GM18873 (cell line): ENCODE data around the gene TYSND1.
"Not testable (repeated sequence)": the region's sequence is repeated elsewhere in the genome, so short reads cannot be mapped to it uniquely, and the experiment has no call there.

Experiments
- ATAC-seq: cut with Tn5 transposase; IDR thresholded peaks from one replicate; pipeline ENCODE4 v1.9.1; 2021; ENCODE audit warnings: mild to moderate bottlenecking, moderate library complexity, moderate number of reproducible peaks; ENCODE audit not compliant: unreplicated experiment, low FRiP score

The TYSND1 gene

DNA sequence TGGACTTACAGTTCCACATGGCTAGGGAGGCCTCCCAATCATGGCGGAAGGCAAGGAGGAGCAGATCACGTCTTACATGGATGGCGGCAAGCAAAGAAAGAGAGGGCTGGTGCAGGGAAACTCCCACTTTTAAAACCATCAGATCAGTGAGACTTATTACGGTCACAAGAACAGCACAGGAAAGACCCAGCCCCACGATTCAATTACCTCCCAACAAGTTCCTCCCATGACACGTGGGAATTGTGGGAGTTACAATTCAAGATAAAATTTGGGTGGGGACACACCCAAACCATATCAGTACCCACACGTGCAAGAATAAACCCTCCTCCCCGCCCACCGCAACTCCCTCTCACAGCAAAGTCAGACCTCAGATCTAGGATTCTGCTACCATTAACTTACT is 9.4 kb downstream of the TYSND1 start:
- ATAC-seq: no peak

- no peak for ATAC-seq
These were observed 10.8 kb downstream of the TYSND1 start for GRCh38 chr10:70135684-70136083.

- no peak for ATAC-seq
These were observed 11.5 kb downstream of the TYSND1 start for GRCh38 chr10:70135046-70135445.

GRCh38 chr10:70132098-70133029 is 14.1 kb downstream of the TYSND1 start, which contains the start of gene AIFM2:
Gene AIFM2, minus strand, starts transcription at chr10:70132825. Its CDS starts 8,741 bp downstream, at chr10:70124084.
- no peak for ATAC-seq

- no peak for ATAC-seq
These were observed 15.0 kb downstream of the TYSND1 start for GRCh38 chr10:70131560-70131937.

DNA sequence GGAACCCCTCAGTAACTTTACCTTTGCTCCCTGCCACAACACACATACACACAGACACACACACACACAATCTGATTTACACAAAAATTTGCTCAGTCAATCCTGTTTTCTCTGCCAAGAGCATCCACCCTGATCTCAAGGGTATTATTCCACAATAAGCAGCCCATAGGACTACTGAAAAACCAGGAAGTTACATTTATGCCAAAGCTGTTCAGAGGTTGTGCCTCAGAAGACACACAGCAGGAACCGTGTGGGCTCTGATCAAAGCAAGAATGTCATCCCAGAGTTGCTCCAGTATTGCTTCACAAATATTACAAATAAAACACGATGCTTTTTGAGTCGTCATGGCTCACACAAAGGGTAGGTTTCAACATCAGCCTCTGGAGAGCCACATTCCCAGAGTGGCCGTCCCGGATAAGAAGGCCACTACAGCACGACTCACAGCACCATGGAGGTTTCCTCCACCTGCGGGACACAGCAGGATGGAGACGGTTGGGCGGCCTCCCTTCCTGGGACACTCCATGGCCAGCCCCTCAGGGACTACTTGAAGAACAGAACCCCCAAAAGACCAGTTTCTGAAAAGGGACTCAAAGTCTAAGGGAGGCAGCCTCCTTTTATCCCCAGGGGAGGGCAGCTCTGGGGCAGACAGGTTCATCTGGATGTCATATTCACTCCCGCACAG is 15.5 kb downstream of the TYSND1 start:
- ATAC-seq: no peak

- ATAC-seq: no peak
These were observed 19.7 kb downstream of the TYSND1 start for GRCh38 chr10:70126700-70127395.

DNA sequence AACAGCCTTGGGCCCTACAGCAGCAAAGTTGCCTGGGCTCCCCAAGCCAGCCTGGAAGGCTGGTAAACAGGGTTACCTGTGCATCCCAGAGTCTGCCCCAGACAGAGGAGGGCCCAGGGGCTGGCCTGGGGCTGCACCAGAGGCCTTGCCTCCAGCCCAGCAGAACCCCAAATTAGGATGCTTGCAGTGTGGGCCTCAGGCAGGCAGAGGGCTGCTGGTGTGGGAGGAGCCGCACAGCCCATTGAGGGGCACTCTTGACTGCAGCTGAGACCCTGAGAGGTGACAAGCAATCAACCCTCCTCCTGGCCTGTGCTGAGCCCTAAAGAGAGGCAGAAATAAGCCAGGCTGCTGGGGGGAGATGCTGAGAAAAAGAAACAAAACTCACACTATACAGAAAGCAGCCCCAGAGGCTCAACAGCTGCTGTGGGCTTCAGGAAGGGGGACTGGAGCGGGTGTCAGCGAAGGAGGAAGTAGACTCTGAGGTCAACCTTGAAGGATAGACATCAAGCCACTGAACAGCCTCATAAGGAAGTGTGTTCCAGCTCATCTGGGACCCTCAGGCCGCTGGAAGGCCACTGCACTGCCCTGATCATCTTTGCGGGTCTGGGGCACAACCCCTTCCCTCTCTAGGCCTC is 20.5 kb downstream of the TYSND1 start:
- ATAC-seq: no peak

DNA sequence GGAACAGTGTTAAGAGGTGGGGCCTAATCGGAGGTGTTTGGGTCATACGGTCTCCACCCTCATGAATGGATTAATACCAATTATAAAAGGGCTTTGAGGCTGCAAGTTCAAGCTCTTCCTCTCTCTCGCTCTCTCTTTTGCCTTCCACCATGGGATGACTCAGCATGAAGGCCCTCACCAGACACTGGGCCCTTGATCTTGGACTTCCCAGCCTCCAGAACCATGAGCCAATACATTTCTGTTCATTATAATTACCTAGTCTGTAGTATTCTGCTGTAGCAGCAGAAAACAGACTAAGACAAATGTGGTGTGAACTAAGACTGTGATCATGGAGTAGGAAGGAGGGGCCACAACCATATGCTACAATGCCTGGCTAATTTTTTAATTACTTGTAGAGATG is 21.6 kb downstream of the TYSND1 start:
- ATAC-seq: no peak

DNA sequence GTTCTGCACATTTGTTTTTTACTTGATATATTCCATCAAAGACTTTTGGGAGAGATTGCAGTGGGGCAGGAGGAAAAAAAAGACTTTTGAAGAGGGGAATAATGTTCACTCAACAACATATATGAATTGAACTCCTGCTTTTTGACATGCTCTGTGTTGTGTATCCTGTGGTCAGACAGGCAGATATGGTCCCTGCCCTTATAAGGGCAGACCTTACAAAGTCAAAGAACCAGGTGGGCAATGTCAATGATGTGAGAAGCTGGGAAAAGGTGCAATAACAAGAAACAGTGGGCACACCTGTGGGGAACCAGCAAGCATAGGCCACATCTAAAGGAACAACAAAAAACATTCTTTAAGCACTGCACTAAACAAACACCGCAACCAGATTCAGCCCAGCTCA is 22.1 kb downstream of the TYSND1 start:
- no peak for ATAC-seq

GRCh38 chr10:70123817-70124216 is 22.7 kb downstream of the TYSND1 start:
- no peak for ATAC-seq

GRCh38 chr10:70123166-70123565 is 23.3 kb downstream of the TYSND1 start:
- not testable (repeated sequence) for ATAC-seq

GRCh38 chr10:70122742-70123141 is 23.8 kb downstream of the TYSND1 start:
- ATAC-seq: no peak

DNA sequence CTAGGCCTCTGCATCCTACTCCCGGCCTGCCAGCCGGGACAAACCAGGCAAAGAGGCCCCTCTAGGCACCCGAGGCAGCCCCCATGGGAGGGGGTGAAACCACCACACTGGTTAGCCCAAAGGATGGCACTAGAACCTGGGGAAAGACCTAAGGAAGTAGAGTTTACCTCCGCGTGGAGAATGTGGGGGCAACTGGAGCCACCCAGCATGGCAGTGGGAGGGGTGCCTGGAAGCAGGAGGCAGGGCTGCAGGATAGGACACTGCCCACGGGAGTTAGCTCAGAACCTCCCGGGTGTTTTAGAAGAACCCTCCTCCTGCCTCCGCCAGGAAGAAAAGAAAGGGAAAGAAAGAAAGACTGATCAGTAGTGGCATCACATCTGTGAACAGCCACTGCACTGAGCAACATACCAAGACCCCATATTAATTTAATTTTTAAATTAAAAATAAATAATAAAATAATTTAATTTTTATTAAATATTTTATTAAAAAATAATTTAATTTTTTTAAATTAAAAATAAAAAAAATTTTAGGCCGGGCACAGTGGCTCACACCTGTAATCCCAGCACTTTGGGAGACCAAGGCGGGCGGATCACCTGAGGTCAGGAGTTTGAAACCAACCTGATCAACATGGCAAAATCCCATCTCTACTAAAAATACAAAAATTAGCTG is 25.1 kb downstream of the TYSND1 start:
- no peak for ATAC-seq

GRCh38 chr10:70120417-70120816 is 26.1 kb downstream of the TYSND1 start:
- ATAC-seq: no peak

GRCh38 chr10:70119623-70120022 is 26.9 kb downstream of the TYSND1 start:
- no peak for ATAC-seq

DNA sequence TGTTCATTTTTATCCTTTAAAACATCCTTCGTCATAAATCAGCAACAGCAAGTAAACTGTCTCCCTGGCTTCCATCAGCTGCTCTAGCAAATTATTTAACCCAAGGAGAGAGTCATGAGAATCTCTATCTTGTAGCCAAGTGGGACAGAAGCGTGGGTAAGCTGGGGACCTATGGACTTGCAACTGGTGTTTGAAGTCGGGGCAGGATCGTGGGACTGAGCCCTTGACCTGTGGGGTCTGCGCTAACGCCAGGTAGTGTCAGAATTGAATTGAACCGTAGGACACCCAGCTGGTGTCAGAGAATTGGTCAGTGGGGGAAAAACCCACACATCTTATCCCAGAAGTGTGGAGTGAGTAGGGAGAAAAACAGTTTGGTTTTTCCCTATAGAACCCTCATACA is 27.3 kb downstream of the TYSND1 start:
- ATAC-seq: no peak

DNA sequence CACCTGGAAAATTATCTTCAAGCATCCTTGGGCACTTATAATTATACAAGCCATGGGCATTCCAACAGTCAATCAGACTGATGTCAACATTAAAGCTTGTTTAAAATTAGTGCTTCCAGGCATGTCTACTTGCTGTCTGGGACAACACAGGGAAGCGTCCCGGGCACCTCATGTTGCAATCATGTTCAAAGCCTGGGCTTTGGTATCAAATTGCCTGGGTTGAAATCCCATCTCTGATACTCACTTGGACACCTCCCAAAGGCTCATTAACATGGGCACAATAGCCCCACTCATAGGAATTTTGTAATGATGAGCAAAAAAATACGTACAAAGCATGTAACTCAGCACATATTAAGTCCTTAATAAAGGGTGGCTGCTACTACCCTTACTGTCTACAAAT is 28.3 kb downstream of the TYSND1 start:
- no peak for ATAC-seq

GRCh38 chr10:70117646-70118045 is 28.9 kb downstream of the TYSND1 start:
- no peak for ATAC-seq
